GM12878 (cell line): Measurements from ENCODE around the gene GRIK4. TPM values are rescaled to one million over a fixed set of nuclear protein-coding genes. Genes with fewer than 3 reads are reported as not detected.

Experiments
- ATAC-seq: fragments of 200-7000 bp; cut with Tn5 transposase; 3 replicates; pipeline ENCODE4 v1.9.1; 2020; ENCODE audit warnings: mild to moderate bottlenecking, moderate library complexity
- BruUV-seq: library from RNA; stranded (reverse); fragments of 400-500 nt; replicated peaks from 2 replicates; lab custom pipeline; 2021; lab: Mats Ljungman, UMichigan
- CTCF ChIA-PET: fragments of 300-600 bp; sonication (Branson Sonifier 250); formaldehyde crosslinking; extraction: SDS; loops from one replicate; lab custom pipeline; 2021; ENCODE audit warnings: inconsistent platforms; lab: Yijun Ruan, JAX
- POLR2A ChIA-PET: fragments of 350-600 bp; formaldehyde crosslinking; extraction: SDS; loops from one replicate; lab custom pipeline; 2021; ENCODE audit warnings: inconsistent platforms; lab: Charles Lee
- RAD21 ChIA-PET: fragments of 300-600 bp; sonication (Branson Sonifier 250); formaldehyde crosslinking; loops from one replicate; lab custom pipeline; 2023; ENCODE audit warnings: antibody characterized with exemption; ENCODE audit not compliant: unreplicated experiment; lab: Charles Lee
- SMC1A ChIA-PET: fragments of 300-600 bp; sonication (Branson Sonifier 250); formaldehyde crosslinking; loops from one replicate; lab custom pipeline; 2023; ENCODE audit not compliant: unreplicated experiment, uncharacterized antibody; lab: Charles Lee
- DNase-seq: peaks from one replicate; pipeline ENCODE4 v3.0.0-alpha.2; 2011; ENCODE audit warnings: low read depth, low spot score
- FAIRE-seq: peaks from 3 replicates; lab custom pipeline; 2011; peaks lifted over from hg19 to GRCh38; lab: Jason Lieb, UNC
- H2AFZ ChIP-seq: 2 replicates; pipeline ENCODE4 v1.6.0; 2011; ENCODE audit warnings: low read depth, low read length, control low read depth; ENCODE audit not compliant: control insufficient read depth
- H3K27ac ChIP-seq: 2 replicates; pipeline ENCODE4 v1.5.1; 2011; ENCODE audit warnings: control low read depth; ENCODE audit not compliant: control insufficient read depth, insufficient read depth
- H3K27me3 ChIP-seq, 2 experiments: replicated peaks in 1 of 2; 2 replicates each; pipeline versions ENCODE4 v1.6.0 to v1.6.1; 2011; ENCODE audit warnings: low read length in 1 of 2; ENCODE audit not compliant: control insufficient read depth in 2 of 2, insufficient read depth in 2 of 2
- H3K36me3 ChIP-seq, 2 experiments: 2 replicates each; pipeline ENCODE4 v1.5.1; 2011; ENCODE audit warnings: low read length in 1 of 2; ENCODE audit not compliant: control insufficient read depth in 2 of 2, insufficient read depth in 2 of 2
- H3K4me1 ChIP-seq: 2 replicates; pipeline ENCODE4 v1.6.1; 2011; ENCODE audit warnings: mild to moderate bottlenecking, low read length, moderate library complexity, mixed read lengths; ENCODE audit not compliant: control insufficient read depth, insufficient read depth
- H3K4me2 ChIP-seq: 2 replicates; pipeline ENCODE4 v1.6.0; 2011; ENCODE audit warnings: control low read depth; ENCODE audit not compliant: control insufficient read depth, insufficient read depth
- H3K4me3 ChIP-seq: fragments of 200-600 bp; sonication (generic); 2 replicates; pipeline ENCODE4 v1.5.1; 2016
- H3K79me2 ChIP-seq: 2 replicates; pipeline ENCODE4 v1.6.0; 2011; ENCODE audit warnings: low read length; ENCODE audit not compliant: control insufficient read depth, insufficient read depth
- H3K9ac ChIP-seq: 2 replicates; pipeline ENCODE4 v1.8.0; 2011; ENCODE audit warnings: low read length, control low read depth, mixed read lengths; ENCODE audit not compliant: control insufficient read depth, insufficient read depth
- H3K9me3 ChIP-seq: replicated peaks from 3 replicates; pipeline ENCODE4 v1.5.1; 2011; ENCODE audit warnings: mild to moderate bottlenecking, low read length; ENCODE audit not compliant: control insufficient read depth, insufficient read depth
- H4K20me1 ChIP-seq: 2 replicates; pipeline ENCODE4 v1.6.0; 2011; ENCODE audit not compliant: control insufficient read depth, insufficient read depth
- IKZF2 ChIP-seq, 2 experiments: fragments of 450-650 bp; IDR thresholded peaks; 2 replicates each; pipeline ENCODE4 v1.6.1; 2017; ENCODE audit warnings: mild to moderate bottlenecking in 2 of 2, moderate library complexity in 2 of 2
- RAD21 ChIP-seq: IDR thresholded peaks from 2 replicates; pipeline ENCODE4 v1.6.1; 2011; ENCODE audit warnings: mild to moderate bottlenecking, low read depth, low read length, moderate library complexity; ENCODE audit not compliant: insufficient read depth
- RB1 ChIP-seq: fragments of 450-650 bp; formaldehyde crosslinking; IDR thresholded peaks from 2 replicates; pipeline ENCODE4 v1.6.1; 2017; ENCODE audit warnings: mild to moderate bottlenecking, borderline replicate concordance
- SMC3 ChIP-seq: IDR thresholded peaks from 2 replicates; pipeline ENCODE4 v1.6.1; 2011; ENCODE audit warnings: low read length, improper control_type of control experiment, borderline replicate concordance
- TBL1XR1 ChIP-seq: IDR thresholded peaks from 2 replicates; pipeline ENCODE4 v1.6.1; 2012; ENCODE audit warnings: low read depth, low read length, improper control_type of control experiment
- YY1 ChIP-seq: IDR thresholded peaks from 2 replicates; pipeline ENCODE4 v1.6.1; 2011; ENCODE audit warnings: low read depth, mild to moderate bottlenecking, low read length
- WGBS: methylation state at CpG from one replicate; pipeline ENCODE4 v1.1.6; 2016; ENCODE audit warnings: low lambda C conversion rate; ENCODE audit not compliant: insufficient replicate concordance, insufficient coverage; ENCODE audit errors: missing lambda C conversion rate; 5-methylcytosine and 5-hydroxymethylcytosine counted together
- in situ Hi-C: fragments of 300-500 bp; cut with MboI; formaldehyde crosslinking; loops from 9 replicates; pipeline ENCODE4 v1.14.3; 2018; ENCODE audit warnings: mixed read lengths
- intact Hi-C: fragments of 100-400 bp; cut with micrococcal nuclease; formaldehyde crosslinking; loops from one replicate; pipeline ENCODE4 v1.14.2; 2022; ENCODE audit not compliant: unreplicated experiment
- polyA plus RNA-seq, 11 experiments: library from polyadenylated mRNA; depleted of rRNA in 4 of 11; unstranded in 6 of 11; stranded (reverse) in 5 of 11; fragments of >200 nt; fragmentation: Nextera tagmentation in 4 of 11; fragmentation: Illumina TruSeq in 1 of 11; extraction: Ambion mirVana in 4 of 11; extraction: Trizol in 1 of 11; gene quantifications; 1 replicate in 1 of 11; 2 replicates in 10 of 11; pipeline versions ENCODE4 v1.2.1 to v1.2.3, GENCODE V29; 2011 to 2016; ENCODE audit warnings: inconsistent platforms in 2 of 11, missing spikeins in 2 of 11, low read depth in 1 of 11
- total RNA-seq, 4 experiments: library from RNA; depleted of rRNA in 3 of 4; stranded (reverse); fragments of >200 nt in 3 of 4; fragmentation: Illumina TruSeq in 1 of 4; extraction: Trizol in 1 of 4; gene quantifications; 2 replicates each; pipeline versions ENCODE4 v1.2.1 to v1.2.3, GENCODE V29; 2013 to 2021
- TF ChIP-seq, protein P1 (sequence below): fragments of 450-650 bp; formaldehyde crosslinking; IDR thresholded peaks from 2 replicates; pipeline ENCODE4 v1.4.0; 2022; ENCODE audit warnings: mild to moderate bottlenecking, moderate library complexity
- TF ChIP-seq, protein P2 (sequence below): fragments of 450-650 bp; formaldehyde crosslinking; IDR thresholded peaks from 2 replicates; pipeline ENCODE4 v1.4.0; 2020; ENCODE audit warnings: mild to moderate bottlenecking, moderate library complexity
- TF ChIP-seq, protein P3 (sequence below), 3 experiments: IDR thresholded peaks in 2 of 3; conservative IDR thresholded peaks in 1 of 3; 2 replicates each; pipeline ENCODE4 v1.5.1; 2011; ENCODE audit warnings: low read depth in 3 of 3, low read length in 3 of 3, mild to moderate bottlenecking in 3 of 3, control low read depth in 2 of 3, moderate library complexity in 2 of 3, inconsistent platforms in 1 of 3, mixed read lengths in 1 of 3; ENCODE audit not compliant: control insufficient read depth in 2 of 3, insufficient read depth in 1 of 3; ENCODE audit errors: extremely low read depth in 1 of 3

GRIK4 gene
- total and polyA plus RNA-seq, 10 of the 15 experiments (the other 5 are each of a cell fraction or from before 2014, with no cell fraction given), result 0.33 to 3.6 (median 0.72) TPM

- TF ChIP-seq RB1 (no peak), YY1 (no peak), TBL1XR1 (no peak)
- TF ChIP-seq, protein P1, sequence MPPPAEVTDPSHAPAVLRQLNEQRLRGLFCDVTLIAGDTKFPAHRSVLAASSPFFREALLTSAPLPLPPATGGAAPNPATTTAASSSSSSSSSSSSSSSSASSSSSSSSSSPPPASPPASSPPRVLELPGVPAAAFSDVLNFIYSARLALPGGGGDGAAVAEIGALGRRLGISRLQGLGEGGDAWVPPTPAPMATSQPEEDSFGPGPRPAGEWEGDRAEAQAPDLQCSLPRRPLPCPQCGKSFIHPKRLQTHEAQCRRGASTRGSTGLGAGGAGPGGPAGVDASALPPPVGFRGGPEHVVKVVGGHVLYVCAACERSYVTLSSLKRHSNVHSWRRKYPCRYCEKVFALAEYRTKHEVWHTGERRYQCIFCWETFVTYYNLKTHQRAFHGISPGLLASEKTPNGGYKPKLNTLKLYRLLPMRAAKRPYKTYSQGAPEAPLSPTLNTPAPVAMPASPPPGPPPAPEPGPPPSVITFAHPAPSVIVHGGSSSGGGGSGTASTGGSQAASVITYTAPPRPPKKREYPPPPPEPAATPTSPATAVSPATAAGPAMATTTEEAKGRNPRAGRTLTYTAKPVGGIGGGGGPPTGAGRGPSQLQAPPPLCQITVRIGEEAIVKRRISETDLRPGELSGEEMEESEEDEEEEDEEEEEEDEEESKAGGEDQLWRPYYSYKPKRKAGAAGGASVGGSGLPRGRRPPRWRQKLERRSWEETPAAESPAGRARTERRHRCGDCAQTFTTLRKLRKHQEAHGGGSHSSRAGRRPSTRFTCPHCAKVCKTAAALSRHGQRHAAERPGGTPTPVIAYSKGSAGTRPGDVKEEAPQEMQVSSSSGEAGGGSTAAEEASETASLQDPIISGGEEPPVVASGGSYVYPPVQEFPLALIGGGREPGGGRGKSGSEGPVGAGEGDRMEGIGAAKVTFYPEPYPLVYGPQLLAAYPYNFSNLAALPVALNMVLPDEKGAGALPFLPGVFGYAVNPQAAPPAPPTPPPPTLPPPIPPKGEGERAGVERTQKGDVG, result no peak
Measured at GRCh38 chr11:120714438-120714837, 202.9 kb downstream of the GRIK4 start (continued).

GRCh38 chr11:120715239-120715638 lies 203.7 kb downstream of the GRIK4 start:
- FAIRE-seq (peak; percentile 27), ATAC-seq (peak; percentile 75), DNase-seq (no peak)
- ChIA-PET RAD21 (interaction anchor here (1.3 to 2.8 kb wide), 4 partner anchors 12 to 55 kb away, joined by 4 to 13 read pairs (median 9); no protein-coding TSS in a partner anchor), POLR2A (interaction anchor here (0.7 kb wide), 1 partner anchor 109 kb away, joined by 3 read pairs; no protein-coding TSS in a partner anchor), CTCF (interaction anchor here (0.7 to 9.5 kb wide), 24 partner anchors 11 to 479 kb away, joined by 3 to 86 read pairs (median 4); no protein-coding TSS in a partner anchor), SMC1A (interaction anchor here (0.6 to 5.9 kb wide), 14 partner anchors 12 to 281 kb away, joined by 3 to 50 read pairs (median 3); no protein-coding TSS in a partner anchor)
- WGBS, result 16% methylated on average over 10 of the region's 10 CpGs
- Histone ChIP-seq H3K9ac (peak overlapping the region; percentile 41), H3K4me2 (peak overlapping the region; percentile 88), H4K20me1 (no peaks in the 10 kb centered on the region), H3K4me3 (peak overlapping the region; percentile 44; the same call in 1 of the 2 replicates), H2AFZ (peak overlapping the region; percentile 69), H3K27ac (no peak overlapping the region), H3K4me1 (peaks cover 33% of the 10 kb centered on the region), H3K36me3 (no peaks in the 10 kb centered on the region), H3K79me2 (no peaks in the 10 kb centered on the region), H3K27me3 (no peaks in the 10 kb centered on the region), H3K9me3 (no peaks in the 10 kb centered on the region)
- intact Hi-C loops (loop anchor here (1.0 kb wide), 1 partner anchor 204 kb away; the partner anchor contains the start of gene GRIK4), in situ Hi-C loops (no loop called here)
- TF ChIP-seq, protein P2, sequence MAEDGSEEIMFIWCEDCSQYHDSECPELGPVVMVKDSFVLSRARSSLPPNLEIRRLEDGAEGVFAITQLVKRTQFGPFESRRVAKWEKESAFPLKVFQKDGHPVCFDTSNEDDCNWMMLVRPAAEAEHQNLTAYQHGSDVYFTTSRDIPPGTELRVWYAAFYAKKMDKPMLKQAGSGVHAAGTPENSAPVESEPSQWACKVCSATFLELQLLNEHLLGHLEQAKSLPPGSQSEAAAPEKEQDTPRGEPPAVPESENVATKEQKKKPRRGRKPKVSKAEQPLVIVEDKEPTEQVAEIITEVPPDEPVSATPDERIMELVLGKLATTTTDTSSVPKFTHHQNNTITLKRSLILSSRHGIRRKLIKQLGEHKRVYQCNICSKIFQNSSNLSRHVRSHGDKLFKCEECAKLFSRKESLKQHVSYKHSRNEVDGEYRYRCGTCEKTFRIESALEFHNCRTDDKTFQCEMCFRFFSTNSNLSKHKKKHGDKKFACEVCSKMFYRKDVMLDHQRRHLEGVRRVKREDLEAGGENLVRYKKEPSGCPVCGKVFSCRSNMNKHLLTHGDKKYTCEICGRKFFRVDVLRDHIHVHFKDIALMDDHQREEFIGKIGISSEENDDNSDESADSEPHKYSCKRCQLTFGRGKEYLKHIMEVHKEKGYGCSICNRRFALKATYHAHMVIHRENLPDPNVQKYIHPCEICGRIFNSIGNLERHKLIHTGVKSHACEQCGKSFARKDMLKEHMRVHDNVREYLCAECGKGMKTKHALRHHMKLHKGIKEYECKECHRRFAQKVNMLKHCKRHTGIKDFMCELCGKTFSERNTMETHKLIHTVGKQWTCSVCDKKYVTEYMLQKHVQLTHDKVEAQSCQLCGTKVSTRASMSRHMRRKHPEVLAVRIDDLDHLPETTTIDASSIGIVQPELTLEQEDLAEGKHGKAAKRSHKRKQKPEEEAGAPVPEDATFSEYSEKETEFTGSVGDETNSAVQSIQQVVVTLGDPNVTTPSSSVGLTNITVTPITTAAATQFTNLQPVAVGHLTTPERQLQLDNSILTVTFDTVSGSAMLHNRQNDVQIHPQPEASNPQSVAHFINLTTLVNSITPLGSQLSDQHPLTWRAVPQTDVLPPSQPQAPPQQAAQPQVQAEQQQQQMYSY (CRISPR knock-in tag), result no peak
- TF ChIP-seq RAD21 (peak; percentile 50), IKZF2 (IDR thresholded peaks at IDR 0.05) (0 out of 4 replicates have a peak, but pooled peaks of 1 of the 2 experiments have one; percentile 25), SMC3 (peak; percentile 28; the same call in 1 of the 2 replicates)
- TF ChIP-seq, protein P3, sequence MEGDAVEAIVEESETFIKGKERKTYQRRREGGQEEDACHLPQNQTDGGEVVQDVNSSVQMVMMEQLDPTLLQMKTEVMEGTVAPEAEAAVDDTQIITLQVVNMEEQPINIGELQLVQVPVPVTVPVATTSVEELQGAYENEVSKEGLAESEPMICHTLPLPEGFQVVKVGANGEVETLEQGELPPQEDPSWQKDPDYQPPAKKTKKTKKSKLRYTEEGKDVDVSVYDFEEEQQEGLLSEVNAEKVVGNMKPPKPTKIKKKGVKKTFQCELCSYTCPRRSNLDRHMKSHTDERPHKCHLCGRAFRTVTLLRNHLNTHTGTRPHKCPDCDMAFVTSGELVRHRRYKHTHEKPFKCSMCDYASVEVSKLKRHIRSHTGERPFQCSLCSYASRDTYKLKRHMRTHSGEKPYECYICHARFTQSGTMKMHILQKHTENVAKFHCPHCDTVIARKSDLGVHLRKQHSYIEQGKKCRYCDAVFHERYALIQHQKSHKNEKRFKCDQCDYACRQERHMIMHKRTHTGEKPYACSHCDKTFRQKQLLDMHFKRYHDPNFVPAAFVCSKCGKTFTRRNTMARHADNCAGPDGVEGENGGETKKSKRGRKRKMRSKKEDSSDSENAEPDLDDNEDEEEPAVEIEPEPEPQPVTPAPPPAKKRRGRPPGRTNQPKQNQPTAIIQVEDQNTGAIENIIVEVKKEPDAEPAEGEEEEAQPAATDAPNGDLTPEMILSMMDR (IDR thresholded peaks at IDR 0.05 in 2 of 3, conservative IDR thresholded peaks at IDR 0.05 in 1 of 3; ENCODE audit: control insufficient read depth in 2 of 3, extremely low read depth in 1 of 3, insufficient read depth in 1 of 3, low read depth in 3 of 3, low read length in 3 of 3), result peak; percentile 42 to 67 (median 67)
- BruUV-seq, result no TSS peak
